Adrenal gland (tissue), 12 donors: ENCODE results near the gene EMC6. TPM values are rescaled to one million over a fixed set of nuclear protein-coding genes. Genes with fewer than 3 reads are reported as not detected.

Experiments used
- DNase-seq, 7 donors: peaks; one replicate each; pipeline ENCODE4 v3.0.0-alpha.2; 2019 to 2020
- H3K27ac ChIP-seq, 5 donors: fragments of 200-600 bp; sonication (generic) in 4 of 5; 1 replicate in 3 of 5; 2 replicates in 2 of 5; pipeline versions ENCODE4 v1.5.1 to v1.8.0; 2016 to 2020; ENCODE audit warnings: mild to moderate bottlenecking in 1 of 5
- H3K27me3 ChIP-seq: fragments of 200-600 bp; 2 replicates; pipeline ENCODE4 v1.8.0; 2021
- H3K36me3 ChIP-seq, 2 donors: fragments of 200-600 bp; replicated peaks in 1 of 2; 1 replicate in 1 of 2; 2 replicates in 1 of 2; pipeline versions ENCODE4 v1.5.1 to v1.8.0; 2018 to 2022
- H3K4me1 ChIP-seq, 2 donors: fragments of 200-600 bp; replicated peaks in 1 of 2; 1 replicate in 1 of 2; 2 replicates in 1 of 2; pipeline versions ENCODE4 v1.5.1 to v1.8.0; 2018 to 2021
- H3K4me3 ChIP-seq, 4 donors: fragments of 200-600 bp; sonication (generic) in 3 of 4; one replicate each; pipeline ENCODE4 v1.5.1; 2016 to 2018
- H3K9me3 ChIP-seq, 3 donors: fragments of 200-600 bp; sonication (generic) in 1 of 3; replicated peaks in 1 of 3; 1 replicate in 2 of 3; 2 replicates in 1 of 3; pipeline versions ENCODE4 v1.5.1 to v1.8.0; 2016 to 2021
- POLR2A ChIP-seq, 2 donors: fragments of 450-650 bp; IDR thresholded peaks; one replicate each; pipeline ENCODE4 v1.6.1; 2017; ENCODE audit warnings: antibody characterized with exemption in 2 of 2, mild to moderate bottlenecking in 2 of 2, moderate library complexity in 1 of 2
- WGBS, 4 donors: extraction: QIAGEN DNeasy Blood & Tissue Kit in 2 of 4; methylation state at CpG; one replicate each; pipeline versions ENCODE4 v1.1.5 to v1.1.7; 2013 to 2017; 5-methylcytosine and 5-hydroxymethylcytosine counted together
- intact Hi-C, 2 donors: fragments of 100-400 bp; cut with DNase I; formaldehyde crosslinking; loops; one replicate each; pipeline versions ENCODE4 v1.14.1 to v1.15.0; 2022 to 2023
- polyA plus RNA-seq, 3 donors: library from polyadenylated mRNA; stranded (reverse); fragments of 200-250 nt in 2 of 3; fragments of 350-450 nt in 1 of 3; fragmentation: Illumina TruSeq in 1 of 3; extraction: RNeasy Lipid Tissue Mini Kit (QIAGEN cat#74804) in 1 of 3; gene quantifications; one replicate each; pipeline ENCODE4 v1.2.3, GENCODE V29; 2013 to 2014
- total RNA-seq, 9 donors: library from RNA; depleted of rRNA in 4 of 9; stranded (reverse); fragments of >200 nt in 4 of 9; fragments of 120-200 nt in 1 of 9; fragmentation: NEBNext Ultra II Directional in 1 of 9; extraction: Animal tissue kit (Norgen Biotek cat#: 25700) in 1 of 9; gene quantifications; one replicate each; pipeline versions ENCODE4 v1.1.0 to v1.2.4, GENCODE V29; 2013 to 2023
- TF ChIP-seq, protein P1 (sequence below), 6 experiments: fragments of 450-650 bp in 4 of 6; fragments of 200-600 bp in 2 of 6; sonication (generic) in 1 of 6; IDR thresholded peaks; 1 replicate in 5 of 6; 2 replicates in 1 of 6; pipeline versions ENCODE4 v1.5.1 to v1.8.0; 2016 to 2021; ENCODE audit warnings: antibody characterized with exemption in 6 of 6, mild to moderate bottlenecking in 2 of 6, moderate library complexity in 1 of 6
- donor health status: healthy with polysubstance abuse.
- donor health status: Bipolar disorder and iron deficiency.
- donor health status: DM: yes; HTN: yes; CAD: no.
- donor health status: DM: no; HTN: no; CAD: no.
- donor health status: DM: no; HTN: no; CAD: no.
- donor health status: DM: yes; HTN: yes; CAD: no.

EMC6 gene
- total and polyA plus RNA-seq, 12 donors = 6.1 to 89.4 (median 46.0) TPM

DNA sequence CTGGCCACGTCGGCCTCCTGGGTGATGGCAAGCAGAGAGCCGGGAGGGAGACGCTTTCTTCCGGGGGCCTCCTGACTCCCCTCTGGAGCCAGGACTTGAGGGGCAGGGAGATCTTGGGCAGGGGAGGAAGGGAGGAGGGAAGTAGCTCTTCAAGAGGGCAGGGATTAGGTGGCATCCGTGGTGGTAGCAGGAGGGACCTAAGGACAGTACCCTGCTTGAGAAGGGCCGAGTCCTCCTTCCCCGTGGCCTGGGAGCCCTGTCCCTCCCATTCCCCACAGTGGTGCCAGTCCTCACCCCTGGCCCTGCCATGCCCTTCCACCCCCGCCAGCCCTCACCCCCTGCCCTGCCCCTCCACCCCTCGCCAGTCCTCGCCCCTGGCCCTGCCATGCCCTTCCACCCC is 12.8 kb upstream of the EMC6 start:
- H3K9me3 ChIP-seq = no peaks in the 10 kb centered on the region
- 87 to 93% (median 88%) methylated on average over 6 to 11 of the region's 11 CpGs; no CpG with 5 or more reads in 1 of the 4 donors for WGBS, 4 donors
- H3K36me3 ChIP-seq = no peaks in the 10 kb centered on the region
- TF ChIP-seq, protein P1, sequence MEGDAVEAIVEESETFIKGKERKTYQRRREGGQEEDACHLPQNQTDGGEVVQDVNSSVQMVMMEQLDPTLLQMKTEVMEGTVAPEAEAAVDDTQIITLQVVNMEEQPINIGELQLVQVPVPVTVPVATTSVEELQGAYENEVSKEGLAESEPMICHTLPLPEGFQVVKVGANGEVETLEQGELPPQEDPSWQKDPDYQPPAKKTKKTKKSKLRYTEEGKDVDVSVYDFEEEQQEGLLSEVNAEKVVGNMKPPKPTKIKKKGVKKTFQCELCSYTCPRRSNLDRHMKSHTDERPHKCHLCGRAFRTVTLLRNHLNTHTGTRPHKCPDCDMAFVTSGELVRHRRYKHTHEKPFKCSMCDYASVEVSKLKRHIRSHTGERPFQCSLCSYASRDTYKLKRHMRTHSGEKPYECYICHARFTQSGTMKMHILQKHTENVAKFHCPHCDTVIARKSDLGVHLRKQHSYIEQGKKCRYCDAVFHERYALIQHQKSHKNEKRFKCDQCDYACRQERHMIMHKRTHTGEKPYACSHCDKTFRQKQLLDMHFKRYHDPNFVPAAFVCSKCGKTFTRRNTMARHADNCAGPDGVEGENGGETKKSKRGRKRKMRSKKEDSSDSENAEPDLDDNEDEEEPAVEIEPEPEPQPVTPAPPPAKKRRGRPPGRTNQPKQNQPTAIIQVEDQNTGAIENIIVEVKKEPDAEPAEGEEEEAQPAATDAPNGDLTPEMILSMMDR (IDR thresholded peaks at IDR 0.05) = no peak
- no peak for TF ChIP-seq POLR2A (IDR thresholded peaks at IDR 0.05)
- H3K4me1 ChIP-seq = peaks cover 22 to 27% of the 10 kb centered on the region in 2 donors
- H3K4me3 ChIP-seq = no peak overlapping the region
- H3K27me3 ChIP-seq = no peaks in the 10 kb centered on the region
- peak overlapping the region in 1 of 5 donors; percentile 20 for H3K27ac ChIP-seq
- no peak for DNase-seq
- intact Hi-C loops = no loop called here

DNA sequence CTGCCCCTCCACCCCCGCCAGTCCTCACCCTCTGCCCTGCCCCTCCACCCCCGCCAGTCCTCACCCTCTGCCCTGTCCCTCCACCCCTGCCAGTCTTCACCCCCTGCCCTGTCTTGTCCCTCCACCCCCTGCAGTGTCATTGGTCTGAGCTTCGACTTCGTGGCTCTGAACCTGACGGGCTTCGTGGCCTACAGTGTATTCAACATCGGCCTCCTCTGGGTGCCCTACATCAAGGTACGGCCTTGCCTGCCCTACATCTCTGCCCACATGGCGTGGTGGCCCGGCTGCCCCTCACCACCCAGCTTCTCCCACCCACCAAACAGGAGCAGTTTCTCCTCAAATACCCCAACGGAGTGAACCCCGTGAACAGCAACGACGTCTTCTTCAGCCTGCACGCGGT is 12.3 kb upstream of the EMC6 start:
- Histone ChIP-seq H3K27ac (peak overlapping the region in 1 of 5 donors; percentile 91), H3K4me3 (no peak overlapping the region), H3K9me3 (no peaks in the 10 kb centered on the region), H3K27me3 (no peaks in the 10 kb centered on the region), H3K36me3 (no peaks in the 10 kb centered on the region), H3K4me1 (peaks cover 26 to 32% of the 10 kb centered on the region in 2 donors)
- TF ChIP-seq POLR2A (IDR thresholded peaks at IDR 0.05) = no peak
- TF ChIP-seq, protein P1 (IDR thresholded peaks at IDR 0.05) = no peak
- 87 to 91% (median 90%) methylated on average over 11 to 16 of the region's 16 CpGs for WGBS, 4 donors
- no peak for DNase-seq
- intact Hi-C loops = no loop called here

GRCh38 chr17:3656755-3657587 is 11.6 kb upstream of the EMC6 start:
- Histone ChIP-seq H3K36me3 (no peaks in the 10 kb centered on the region), H3K27ac (peak overlapping the region in 2 of 5 donors; percentile 15 to 91), H3K27me3 (no peaks in the 10 kb centered on the region), H3K4me1 (peaks cover 26 to 39% of the 10 kb centered on the region in 2 donors), H3K4me3 (no peak overlapping the region), H3K9me3 (no peaks in the 10 kb centered on the region)
- DNase-seq = peak in 1 of 7 donors; percentile 37
- intact Hi-C loops = no loop called here
- 76 to 90% (median 85%) methylated on average over 11 to 16 of the region's 16 CpGs for WGBS, 4 donors
- TF ChIP-seq POLR2A (IDR thresholded peaks at IDR 0.05) = no peak
- TF ChIP-seq, protein P1 (IDR thresholded peaks at IDR 0.05) = no peak

DNA sequence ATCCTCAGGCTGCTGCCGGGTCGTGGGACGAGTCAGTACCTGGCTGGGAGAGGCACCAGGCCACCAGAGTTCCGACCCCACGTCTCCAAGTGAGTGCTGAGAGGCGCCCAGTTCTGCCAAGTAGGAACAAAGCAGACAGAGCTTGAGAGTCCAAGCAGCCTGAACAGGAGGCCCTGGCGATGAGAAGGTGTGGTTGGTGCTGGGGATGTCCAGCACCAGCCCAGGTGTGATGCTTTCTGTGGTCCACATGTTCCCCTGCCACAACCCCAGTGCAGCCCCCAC is 11.1 kb upstream of the EMC6 start:
- Histone ChIP-seq H3K27ac (peak overlapping the region in 2 of 5 donors; percentile 15 to 91), H3K27me3 (no peaks in the 10 kb centered on the region), H3K4me1 (peaks cover 26 to 40% of the 10 kb centered on the region in 2 donors), H3K9me3 (no peaks in the 10 kb centered on the region), H3K36me3 (peaks cover 0 to 5% of the 10 kb centered on the region in 2 donors), H3K4me3 (no peak overlapping the region)
- WGBS, 4 donors = 88 to 100% (median 92%) methylated on average over 4 to 7 of the region's 7 CpGs
- intact Hi-C loops = no loop called here
- TF ChIP-seq POLR2A (IDR thresholded peaks at IDR 0.05) = no peak
- TF ChIP-seq, protein P1 (IDR thresholded peaks at IDR 0.05) = no peak
- no peak for DNase-seq
